T-cell (primary cell): ENCODE results near the gene DBN1. TPM values are rescaled to one million over a fixed set of nuclear protein-coding genes. Genes with fewer than 3 reads are reported as not detected.
A peak's percentile ranks its signal among the peaks of the same experiment; 100 is the strongest.

Source experiments
- ATAC-seq, 4 experiments: fragments of 200-7000 bp in 3 of 4; fragments of 150-1000 bp in 1 of 4; cut with Tn5 transposase; replicated peaks in 1 of 4; 1 replicate in 3 of 4; 2 replicates in 1 of 4; pipeline ENCODE4 v1.10.0; 2021; ENCODE audit warnings: moderate library complexity in 3 of 4, mild to moderate bottlenecking in 2 of 4, moderate number of reproducible peaks in 1 of 4
- CTCF ChIA-PET, 2 donors: fragments of 300-600 bp; sonication (Branson Sonifier 250); formaldehyde crosslinking; loops; one replicate each; lab custom pipeline; 2022; ENCODE audit warnings: antibody characterized with exemption in 2 of 2; lab: Charles Lee
- POLR2A ChIA-PET, 2 donors: fragments of 300-600 bp; sonication (Branson Sonifier 250); formaldehyde crosslinking; loops; one replicate each; lab custom pipeline; 2022; ENCODE audit warnings: antibody characterized with exemption in 2 of 2; lab: Charles Lee
- DNase-seq, 35 experiments: peaks; one replicate each; pipeline versions ENCODE4 v3.0.0 to v3.0.0-alpha.2; 2013 to 2023
- H3K27ac ChIP-seq: one replicate; pipeline ENCODE4 v1.5.1; 2013; ENCODE audit warnings: low read length
- H3K27me3 ChIP-seq, 2 experiments: replicated peaks in 1 of 2; 1 replicate in 1 of 2; 2 replicates in 1 of 2; pipeline versions ENCODE4 v1.6.1 to v1.7.0; 2013; ENCODE audit warnings: low read length in 1 of 2, mixed read lengths in 1 of 2; ENCODE audit not compliant: control insufficient read depth in 2 of 2, insufficient read depth in 2 of 2; ENCODE audit errors: extremely low read depth in 1 of 2
- H3K36me3 ChIP-seq, 2 donors: 1 replicate in 1 of 2; 2 replicates in 1 of 2; pipeline versions ENCODE4 v1.6.1 to v1.7.0; 2013; ENCODE audit warnings: low read length in 1 of 2; ENCODE audit not compliant: control insufficient read depth in 2 of 2, insufficient read depth in 1 of 2; ENCODE audit errors: extremely low read depth in 1 of 2
- H3K4me1 ChIP-seq, 2 experiments: 1 replicate in 1 of 2; 2 replicates in 1 of 2; pipeline versions ENCODE4 v1.6.1 to v1.7.0; 2013; ENCODE audit warnings: low read length in 2 of 2, mixed read lengths in 1 of 2; ENCODE audit not compliant: insufficient read depth in 2 of 2, control insufficient read depth in 1 of 2; ENCODE audit errors: extremely low read depth in 1 of 2
- H3K4me3 ChIP-seq, 2 donors: 1 replicate in 1 of 2; 2 replicates in 1 of 2; pipeline versions ENCODE4 v1.5.1 to v1.7.0; 2013; ENCODE audit warnings: mild to moderate bottlenecking in 2 of 2, low read length in 1 of 2, moderate library complexity in 1 of 2; ENCODE audit not compliant: control insufficient read depth in 1 of 2; ENCODE audit errors: extremely low read depth in 1 of 2
- H3K9me3 ChIP-seq: 2 replicates; pipeline ENCODE4 v1.7.0; 2013
- H3K27ac Mint-ChIP-seq, 2 donors: one replicate each; pipeline ENCODE4 v1.8.0; 2020 to 2021; ENCODE audit warnings: mild to moderate bottlenecking in 2 of 2, mixed read lengths in 2 of 2
- H3K27me3 Mint-ChIP-seq, 2 donors: one replicate each; pipeline ENCODE4 v1.8.0; 2021 to 2022; ENCODE audit warnings: mixed read lengths in 2 of 2
- H3K36me3 Mint-ChIP-seq: one replicate; pipeline ENCODE4 v1.8.0; 2021; ENCODE audit warnings: mixed read lengths
- H3K4me1 Mint-ChIP-seq, 3 donors: one replicate each; pipeline ENCODE4 v1.8.0; 2020 to 2022; ENCODE audit warnings: mixed read lengths in 3 of 3, mild to moderate bottlenecking in 1 of 3
- H3K4me3 Mint-ChIP-seq, 3 donors: one replicate each; pipeline ENCODE4 v1.8.0; 2020 to 2022; ENCODE audit warnings: mild to moderate bottlenecking in 3 of 3, mixed read lengths in 3 of 3, moderate library complexity in 3 of 3
- H3K9me3 Mint-ChIP-seq, 3 donors: one replicate each; pipeline ENCODE4 v1.8.0; 2020 to 2022; ENCODE audit warnings: mixed read lengths in 3 of 3
- WGBS: methylation state at CpG from one replicate; pipeline ENCODE4 v1.1.5; 2013; ENCODE audit warnings: missing lambda C conversion rate; ENCODE audit not compliant: insufficient coverage; 5-methylcytosine and 5-hydroxymethylcytosine counted together
- total RNA-seq, 35 experiments: library from RNA in 6 of 35; stranded (reverse) in 6 of 35; fragments of 120-200 nt in 1 of 35; gene quantifications; one replicate each; pipeline versions ENCODE4 v1.2.1 to v1.2.4 and lab custom pipeline; 2013 to 2026

Gene DBN1
- total RNA-seq, 5 donors from 2014 or later (not counting 1 experiment from before 2014, with no cell fraction given) = 11.6 to 41.3 (median 21.1) TPM

GRCh38 chr5:177496727-177497291 lies 23.4 kb upstream of the DBN1 start:
- Histone ChIP-seq H3K9me3 (no peaks in the 10 kb centered on the region), H3K4me3 (peak overlapping the region; percentile 44 to 61), H3K36me3 (peaks cover 0 to 6% of the 10 kb centered on the region in 2 donors), H3K4me1 (peaks cover 0 to 47% of the 10 kb centered on the region in 2 experiments), H3K27ac (no peak overlapping the region), H3K27me3 (peaks cover 0 to 6% of the 10 kb centered on the region in 2 experiments)
- Mint-ChIP-seq H3K36me3 (peaks cover 4% of the 10 kb centered on the region), H3K27ac (no peak overlapping the region), H3K4me3 (peak overlapping the region; percentile 61 to 84 (median 78)), H3K4me1 (peaks cover 23 to 32% (median 25%) of the 10 kb centered on the region in 3 donors), H3K27me3 (no peaks in the 10 kb centered on the region), H3K9me3 (no peaks in the 10 kb centered on the region)
- DNase-seq = no peak
- CTCF ChIA-PET = interaction anchor here in 1 of 2 donors (0.6 to 1.4 kb wide), 9 partner anchors 24 to 192 kb away, joined by 3 to 15 read pairs (median 6); no protein-coding TSS in a partner anchor
- WGBS = 40% methylated on average over 8 of the region's 29 CpGs
- no peak for ATAC-seq
- POLR2A ChIA-PET = interaction anchor here in 1 of 2 donors (0.6 kb wide), 1 partner anchor 65 kb away, joined by 3 read pairs; no protein-coding TSS in a partner anchor

GRCh38 chr5:177496070-177496726 lies 22.8 kb upstream of the DBN1 start:
- Mint-ChIP-seq H3K27me3 (no peaks in the 10 kb centered on the region), H3K36me3 (peaks cover 4% of the 10 kb centered on the region), H3K9me3 (no peaks in the 10 kb centered on the region), H3K4me1 (peaks cover 23 to 32% (median 25%) of the 10 kb centered on the region in 3 donors), H3K4me3 (peak overlapping the region; percentile 44 to 84 (median 61)), H3K27ac (no peak overlapping the region)
- DNase-seq (no peak), ATAC-seq (no peak)
- H3K9me3 ChIP-seq = no peaks in the 10 kb centered on the region
- ChIA-PET POLR2A (no interaction called here), CTCF (interaction anchor here in 1 of 2 donors (0.8 kb wide), 1 partner anchor 19 kb away, joined by 3 read pairs; no protein-coding TSS in a partner anchor)
- no peak overlapping the region for H3K27ac ChIP-seq
- no peak overlapping the region for H3K4me3 ChIP-seq
- WGBS = 86% methylated on average over 8 of the region's 12 CpGs
- peaks cover 0 to 47% of the 10 kb centered on the region in 2 experiments for H3K4me1 ChIP-seq
- H3K27me3 ChIP-seq = peaks cover 0 to 6% of the 10 kb centered on the region in 2 experiments
- peaks cover 0 to 6% of the 10 kb centered on the region in 2 donors for H3K36me3 ChIP-seq

- Mint-ChIP-seq H3K4me1 (peaks cover 20 to 27% (median 20%) of the 10 kb centered on the region in 3 donors), H3K36me3 (peaks cover 5% of the 10 kb centered on the region), H3K4me3 (peak overlapping the region; percentile 44 to 84 (median 61)), H3K9me3 (no peaks in the 10 kb centered on the region), H3K27ac (no peak overlapping the region), H3K27me3 (no peaks in the 10 kb centered on the region)
- H3K4me3 ChIP-seq = no peak overlapping the region
- ATAC-seq (no peak), DNase-seq (no peak)
- H3K4me1 ChIP-seq = peaks cover 0 to 41% of the 10 kb centered on the region in 2 experiments
- POLR2A ChIA-PET = no interaction called here
- 97% methylated on average over 10 of the region's 14 CpGs for WGBS
- H3K36me3 ChIP-seq = peaks cover 0 to 10% of the 10 kb centered on the region in 2 donors
- no peaks in the 10 kb centered on the region for H3K9me3 ChIP-seq
- CTCF ChIA-PET = interaction anchor here (0.6 to 0.8 kb wide), 2 partner anchors 18 to 381 kb away, joined by 3 to 4 read pairs; no protein-coding TSS in a partner anchor
- H3K27me3 ChIP-seq = peaks cover 0 to 6% of the 10 kb centered on the region in 2 experiments
- H3K27ac ChIP-seq = no peak overlapping the region
Observed at GRCh38 chr5:177495243-177496060, 22.0 kb upstream of the DBN1 start.

GRCh38 chr5:177494346-177495195 lies 21.1 kb upstream of the DBN1 start:
- Histone ChIP-seq H3K9me3 (no peaks in the 10 kb centered on the region), H3K27me3 (peaks cover 0 to 6% of the 10 kb centered on the region in 2 experiments), H3K36me3 (peaks cover 0 to 17% of the 10 kb centered on the region in 2 donors), H3K4me1 (peaks cover 0 to 41% of the 10 kb centered on the region in 2 experiments), H3K4me3 (no peak overlapping the region), H3K27ac (no peak overlapping the region)
- WGBS = 93% methylated on average over 2 of the region's 11 CpGs
- ATAC-seq = no peak
- DNase-seq = peak in 1 of 35 experiments; percentile 47
- Mint-ChIP-seq H3K4me1 (peaks cover 19 to 26% (median 20%) of the 10 kb centered on the region in 3 donors), H3K27ac (peak overlapping the region in 1 of 2 donors; percentile 34), H3K9me3 (no peaks in the 10 kb centered on the region), H3K4me3 (no peak overlapping the region), H3K36me3 (peaks cover 10% of the 10 kb centered on the region), H3K27me3 (no peaks in the 10 kb centered on the region)
- POLR2A ChIA-PET = no interaction called here
- CTCF ChIA-PET = interaction anchor here in 1 of 2 donors (0.6 to 1.1 kb wide), 2 partner anchors 104 to 380 kb away, joined by 3 to 4 read pairs; no protein-coding TSS in a partner anchor

- H3K36me3 Mint-ChIP-seq = peaks cover 10% of the 10 kb centered on the region
- CTCF ChIA-PET = interaction anchor here in 1 of 2 donors (0.6 to 1.1 kb wide), 2 partner anchors 103 to 480 kb away, joined by 3 read pairs; no protein-coding TSS in a partner anchor
- H3K4me3 Mint-ChIP-seq = no peak overlapping the region
- DNase-seq (no peak), ATAC-seq (no peak)
- H3K4me1 Mint-ChIP-seq = peaks cover 17 to 24% (median 20%) of the 10 kb centered on the region in 3 donors
- Histone ChIP-seq H3K27me3 (peaks cover 0 to 6% of the 10 kb centered on the region in 2 experiments), H3K27ac (no peak overlapping the region), H3K4me1 (peaks cover 0 to 41% of the 10 kb centered on the region in 2 experiments), H3K4me3 (no peak overlapping the region), H3K36me3 (peaks cover 0 to 18% of the 10 kb centered on the region in 2 donors), H3K9me3 (no peaks in the 10 kb centered on the region)
- H3K27ac Mint-ChIP-seq = peak overlapping the region in 1 of 2 donors; percentile 34
- POLR2A ChIA-PET = no interaction called here
- 100% methylated on average over 3 of the region's 5 CpGs for WGBS
- no peaks in the 10 kb centered on the region for H3K27me3 Mint-ChIP-seq
- H3K9me3 Mint-ChIP-seq = no peaks in the 10 kb centered on the region
Observed at GRCh38 chr5:177493795-177494345, 20.4 kb upstream of the DBN1 start.
